DMS153 treated with DMSO at 0.1 percent for 48 hours (cell line): ENCODE results near the gene OTULIN.

Experiments used
- DNase-seq: peaks from one replicate; lab custom pipeline; 2025; ENCODE audit not compliant: unreplicated experiment; lab: John Stamatoyannopoulos, UW

Gene OTULIN

DNA sequence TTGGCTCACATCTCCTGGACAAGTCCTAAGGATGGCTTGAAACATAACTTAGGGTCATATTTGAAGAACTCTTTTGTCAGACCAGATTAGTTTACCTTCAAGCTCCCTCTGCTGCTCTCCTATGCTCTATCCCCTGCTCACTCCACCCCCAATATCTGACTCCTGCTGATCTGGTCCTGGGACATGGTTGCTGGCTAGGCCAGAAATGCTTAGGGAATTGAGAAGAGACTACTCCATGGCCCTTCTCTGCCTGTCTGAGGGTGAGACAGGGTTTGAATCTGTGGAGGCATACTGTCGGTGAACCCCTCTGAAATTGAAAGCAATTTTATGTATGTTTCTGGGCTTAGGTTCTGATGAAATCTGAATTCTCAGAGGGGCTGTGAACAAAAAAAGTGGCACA lies 3.3 kb downstream of the OTULIN start:
- no peak for DNase-seq

DNA sequence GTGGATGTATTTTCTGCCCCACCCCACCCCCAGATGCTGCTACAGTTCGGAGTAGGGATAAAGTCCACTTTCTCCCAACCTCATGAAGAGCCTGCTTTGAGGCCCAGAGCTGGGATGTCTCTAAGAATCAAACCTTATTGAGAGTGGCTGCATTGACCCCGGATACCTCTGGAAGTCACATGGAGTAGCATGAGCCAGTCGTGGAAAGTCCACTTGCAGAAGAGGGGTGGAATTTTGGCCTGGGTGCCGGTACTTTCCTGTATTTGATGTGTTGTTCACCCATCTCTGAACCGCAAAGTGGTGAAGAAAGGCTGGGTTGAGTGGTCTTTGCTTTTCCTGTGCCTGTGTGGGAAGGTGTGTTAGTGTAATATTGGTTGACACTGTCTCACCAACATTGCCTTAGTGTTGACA lies 3.7 kb downstream of the OTULIN start:
- no peak for DNase-seq

DNA sequence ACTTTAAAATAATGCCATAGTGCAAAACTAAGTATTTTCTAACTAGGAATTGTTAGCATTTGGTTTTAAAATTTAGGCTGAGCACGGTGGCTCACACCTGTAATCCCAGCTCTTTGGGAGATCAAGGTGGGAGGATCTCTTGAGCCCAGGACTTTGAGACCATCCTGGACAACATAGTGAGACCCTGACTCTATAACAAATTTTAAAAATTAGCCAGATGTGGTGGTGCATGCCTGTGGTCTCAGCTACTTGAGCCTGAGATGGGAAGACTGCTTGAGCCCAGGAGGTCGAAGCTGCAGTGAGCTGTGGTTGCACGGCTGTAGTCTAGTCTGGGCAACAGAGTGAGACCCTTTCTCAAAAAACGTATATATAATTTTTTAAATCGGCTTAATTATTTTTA lies 4.9 kb downstream of the OTULIN start:
- DNase-seq, result no peak

DNA sequence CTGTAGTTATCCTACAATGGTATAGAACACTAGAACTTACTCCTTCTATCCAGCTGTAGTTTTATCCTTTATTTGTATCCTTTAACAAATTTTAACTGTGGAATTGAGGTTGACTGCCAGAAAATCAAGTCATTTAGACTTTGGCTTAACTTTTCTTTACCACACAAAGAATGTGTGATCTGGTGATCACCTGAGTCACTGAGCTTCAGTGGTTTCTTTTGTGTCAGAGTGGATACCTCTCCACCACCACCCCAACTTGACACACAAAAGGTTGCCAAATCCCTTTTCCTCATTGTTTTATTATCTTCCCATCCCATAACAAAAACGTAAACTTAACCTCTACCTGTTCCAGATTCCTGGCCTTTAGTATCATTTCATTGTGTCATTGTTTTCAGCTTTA lies 5.5 kb downstream of the OTULIN start:
- DNase-seq, result no peak

DNA sequence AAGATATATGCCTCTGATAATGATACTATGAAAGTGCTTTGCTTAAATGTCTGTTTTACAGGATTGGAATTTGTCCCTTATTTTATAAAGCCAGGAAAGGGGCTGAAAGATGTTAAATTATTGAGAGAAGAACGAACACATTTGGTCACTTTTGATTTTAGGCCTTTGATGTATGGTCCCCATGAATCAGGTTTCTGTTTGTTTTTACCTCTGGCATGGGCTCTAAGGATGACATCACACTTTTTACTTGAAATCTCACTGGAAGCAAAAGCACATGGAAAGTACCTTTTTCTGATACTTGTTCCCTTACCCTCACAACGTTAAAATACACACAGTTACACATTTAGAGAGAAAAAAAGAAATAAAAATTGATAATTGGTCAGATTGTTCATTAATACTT lies 6.9 kb downstream of the OTULIN start:
- DNase-seq, result no peak

DNA sequence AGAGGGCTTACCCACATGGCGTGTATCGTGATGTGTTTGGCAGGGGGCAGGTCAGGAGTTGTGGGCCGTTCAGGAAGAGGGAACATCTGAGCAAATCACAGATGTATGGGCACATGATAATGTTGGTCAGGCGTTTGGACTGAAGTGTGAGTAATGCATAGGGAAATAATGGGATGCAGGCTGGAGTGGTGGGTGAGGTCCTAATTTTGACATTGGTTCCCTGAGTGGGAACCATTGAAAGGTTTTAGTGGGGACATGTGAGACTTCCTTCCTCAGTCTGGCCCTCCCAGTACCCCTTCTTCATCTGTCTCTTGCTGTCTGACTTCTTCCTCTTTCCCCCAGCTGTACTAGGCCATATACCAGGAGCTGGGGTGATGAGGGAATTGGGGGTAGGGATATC lies 7.6 kb downstream of the OTULIN start:
- DNase-seq, result no peak

DNA sequence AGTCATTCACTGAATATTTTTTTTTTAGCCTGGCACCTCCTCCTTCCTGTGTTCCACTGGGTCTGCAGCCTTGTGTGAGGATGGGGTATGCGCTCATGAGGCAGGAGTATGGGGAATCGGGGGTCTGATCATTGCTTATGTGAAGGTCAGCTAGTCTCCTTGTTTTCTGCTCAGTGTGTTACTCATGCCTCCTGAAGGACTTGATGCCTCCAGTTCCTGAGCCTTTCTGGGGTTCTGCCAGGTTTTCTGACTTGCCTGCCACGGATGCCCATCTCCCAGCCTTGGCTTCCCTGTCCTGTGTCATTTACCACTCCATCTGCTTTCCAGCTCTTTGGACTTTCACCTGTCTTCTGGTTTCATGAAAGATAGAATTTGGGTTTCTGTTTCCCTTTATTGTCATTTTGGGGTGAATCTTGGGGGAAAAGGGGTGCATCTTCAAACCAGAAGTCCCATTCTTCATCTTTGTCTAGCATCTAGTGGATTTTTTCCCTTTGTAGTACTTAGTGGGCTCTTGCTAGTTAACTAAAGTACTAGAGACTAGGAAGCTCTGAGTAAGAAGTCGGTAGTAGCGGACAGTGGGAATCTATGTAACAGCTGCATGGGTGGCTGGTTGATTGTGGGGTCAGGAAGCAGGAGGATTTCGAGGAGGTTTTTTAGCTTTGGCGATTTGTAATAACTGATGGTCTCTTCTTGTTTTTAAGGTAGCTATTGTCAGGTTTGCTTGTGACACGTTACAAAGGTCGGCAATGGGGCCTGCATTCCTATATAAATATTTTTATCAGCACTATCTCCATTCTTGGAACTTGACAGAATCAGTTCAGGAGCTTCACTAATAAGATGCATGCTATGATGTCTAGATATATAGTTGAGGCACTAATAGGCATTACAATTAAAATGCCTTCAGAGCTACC lies 8.2 kb downstream of the OTULIN start:
- no peak for DNase-seq

DNA sequence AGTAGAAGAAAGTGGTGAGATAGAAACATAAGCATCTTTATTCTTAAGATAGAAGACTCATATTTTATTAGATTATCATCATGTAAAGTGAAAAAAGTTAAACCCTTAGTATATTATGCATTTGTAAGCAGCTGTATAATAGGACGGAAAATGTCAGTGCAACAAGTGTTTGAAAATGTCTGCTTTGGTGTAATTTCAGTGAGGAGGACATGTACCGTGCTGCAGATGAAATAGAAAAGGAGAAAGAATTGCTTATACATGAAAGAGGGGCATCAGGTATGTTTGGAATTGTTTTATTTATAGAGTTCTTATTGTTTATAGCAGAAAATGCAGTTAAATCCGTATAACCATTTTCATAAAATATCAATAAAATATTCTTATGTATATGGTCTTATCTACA lies 8.9 kb downstream of the OTULIN start:
- no peak for DNase-seq

DNA sequence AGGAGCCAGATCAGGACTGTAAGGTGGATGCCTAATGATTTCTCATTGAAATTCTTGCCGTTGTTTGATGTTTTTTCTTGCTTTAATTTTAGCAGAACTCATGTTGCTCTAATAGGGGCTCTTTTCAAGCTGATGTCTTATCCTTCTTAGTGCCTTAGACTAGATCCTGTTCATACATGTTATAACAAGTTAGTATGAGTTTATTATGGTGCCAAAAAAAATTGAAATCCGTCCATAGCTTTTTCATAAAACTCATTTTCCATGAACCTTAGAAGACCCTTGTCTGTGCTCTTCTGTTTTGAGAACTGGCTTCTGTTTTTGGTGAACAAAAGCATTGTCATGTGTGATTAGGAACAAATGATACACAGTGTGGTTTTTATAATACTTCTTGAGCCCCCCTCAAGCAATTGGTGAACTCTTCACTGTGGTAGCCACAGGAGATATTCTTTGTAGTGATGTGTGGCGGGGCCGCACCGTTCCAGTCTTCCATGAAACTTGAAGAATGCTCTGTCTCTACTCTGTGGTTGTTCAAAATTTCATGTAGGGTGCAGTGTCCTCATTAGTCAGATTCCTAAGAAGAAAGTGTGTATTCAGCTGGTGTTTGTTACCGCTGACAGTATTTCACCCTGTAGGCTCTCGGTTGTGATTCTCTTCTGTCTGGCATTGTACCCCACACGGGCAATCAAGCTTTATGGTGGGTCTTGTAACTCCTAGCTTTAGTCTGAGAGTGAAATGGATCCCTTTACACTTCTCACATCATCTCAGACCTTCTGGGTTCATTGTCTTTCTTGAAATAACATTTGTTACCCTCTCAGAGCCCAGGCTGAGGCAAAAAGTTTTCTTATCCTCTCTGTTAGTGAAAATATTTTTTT lies 10.7 kb downstream of the OTULIN start:
- DNase-seq, result no peak

DNA sequence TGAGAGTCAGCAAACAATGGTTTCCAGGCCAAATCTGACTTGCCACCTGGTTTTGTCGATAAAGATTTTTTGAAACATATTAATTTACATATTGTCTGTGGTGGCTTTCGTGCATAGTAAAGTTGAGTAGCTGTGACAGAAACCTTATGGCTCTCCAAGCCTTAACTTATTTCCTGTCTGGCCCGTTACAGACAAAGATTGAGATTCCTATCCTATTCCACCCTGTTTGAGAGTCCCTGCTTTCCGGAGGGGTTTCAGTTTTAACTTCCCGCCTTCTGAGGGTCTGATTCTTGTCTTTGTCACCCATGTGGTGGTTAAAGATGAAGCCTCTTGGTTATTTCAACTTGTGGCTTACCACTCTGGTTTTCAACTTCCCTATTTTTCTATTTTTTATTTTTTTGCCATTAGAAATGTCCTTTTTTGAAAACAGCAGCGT lies 11.4 kb downstream of the OTULIN start:
- no peak for DNase-seq

DNA sequence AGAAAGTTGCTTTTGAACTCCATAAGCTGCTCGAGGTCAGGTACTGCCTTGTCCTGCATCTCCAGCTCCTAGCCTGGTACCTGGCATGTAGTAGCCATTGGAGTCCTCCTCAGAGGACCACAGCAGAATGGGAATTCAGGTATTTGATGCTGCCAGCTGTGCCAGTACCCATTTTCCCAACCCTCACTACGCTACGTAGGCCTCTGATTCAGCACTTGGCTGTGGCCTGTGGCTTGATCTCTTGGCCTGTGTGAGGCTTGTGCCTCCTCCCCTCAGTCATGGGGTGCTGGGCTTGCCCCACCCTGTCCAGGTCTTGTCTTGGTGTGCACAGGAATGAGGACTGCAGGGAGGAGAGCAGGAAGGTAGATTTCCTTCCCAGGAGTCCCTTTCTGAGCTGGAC lies 11.8 kb downstream of the OTULIN start:
- DNase-seq, result no peak

DNA sequence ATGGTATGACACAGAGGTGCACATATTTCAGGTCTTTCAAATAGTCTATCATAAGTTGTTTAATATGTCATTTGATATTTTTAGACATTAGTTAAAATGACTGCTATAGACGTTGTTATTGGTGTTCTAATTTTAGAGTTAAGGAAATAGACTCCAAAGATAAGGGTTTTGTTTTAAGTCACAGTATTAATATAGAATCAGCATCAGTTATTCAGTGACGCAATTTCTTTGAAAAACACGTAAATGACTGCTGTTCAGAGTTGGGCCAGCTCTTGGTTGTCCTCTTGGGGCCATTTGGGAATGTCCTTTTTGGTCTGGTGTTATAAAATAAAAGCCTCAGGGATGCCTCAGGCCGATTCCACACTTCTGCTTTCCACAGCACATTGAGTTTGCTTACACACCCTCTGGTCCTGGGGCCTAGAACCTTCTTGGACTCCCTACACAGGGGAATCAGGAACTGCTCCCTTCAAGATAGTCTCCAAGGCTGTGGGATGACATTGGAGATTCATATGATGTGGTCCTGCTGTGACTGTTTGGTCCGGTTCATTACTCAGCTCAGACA lies 14.3 kb downstream of the OTULIN start:
- no peak for DNase-seq

DNA sequence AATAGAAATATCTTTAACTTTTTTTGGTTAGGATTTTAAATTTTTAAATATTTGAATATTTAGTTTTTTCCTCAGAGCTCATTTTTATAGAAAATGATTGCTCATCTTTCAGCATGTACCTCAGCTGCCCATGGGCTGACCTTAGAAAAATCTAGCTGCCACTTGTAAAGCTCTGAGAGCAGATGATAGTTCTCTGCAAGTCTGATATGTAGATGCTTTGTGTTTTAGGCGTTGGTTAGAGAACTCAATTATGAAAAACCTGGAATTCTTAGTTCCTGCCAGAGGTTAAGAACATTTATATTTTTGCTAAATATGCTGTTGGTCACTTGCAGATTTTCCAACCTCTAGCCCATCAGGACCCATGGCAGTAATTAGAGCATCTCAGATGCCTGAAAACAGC lies 15.1 kb downstream of the OTULIN start:
- DNase-seq, result no peak

DNA sequence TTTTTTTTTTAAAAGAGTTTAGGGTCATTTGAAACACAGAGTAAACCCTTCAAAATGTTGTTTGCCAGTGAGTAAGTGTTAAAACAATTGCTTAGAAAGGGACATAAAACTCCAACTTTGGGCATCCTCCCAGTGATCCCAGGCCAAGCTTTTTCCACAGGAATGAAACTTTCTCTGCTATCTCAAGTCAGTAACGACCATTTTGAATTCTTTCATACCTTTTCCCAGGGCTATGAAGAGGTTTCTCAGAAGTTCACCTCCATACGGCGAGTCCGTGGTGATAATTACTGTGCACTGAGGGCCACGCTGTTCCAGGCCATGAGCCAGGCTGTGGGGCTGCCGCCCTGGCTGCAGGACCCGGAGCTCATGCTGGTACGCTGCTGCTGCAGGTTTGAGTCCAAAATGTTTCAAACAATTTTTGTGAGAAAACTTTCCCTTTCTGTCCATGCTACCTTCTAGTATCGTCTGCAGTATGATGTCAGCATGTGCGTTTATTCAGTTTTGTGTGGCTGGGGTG lies 16.8 kb downstream of the OTULIN start:
- DNase-seq, result no peak

DNA sequence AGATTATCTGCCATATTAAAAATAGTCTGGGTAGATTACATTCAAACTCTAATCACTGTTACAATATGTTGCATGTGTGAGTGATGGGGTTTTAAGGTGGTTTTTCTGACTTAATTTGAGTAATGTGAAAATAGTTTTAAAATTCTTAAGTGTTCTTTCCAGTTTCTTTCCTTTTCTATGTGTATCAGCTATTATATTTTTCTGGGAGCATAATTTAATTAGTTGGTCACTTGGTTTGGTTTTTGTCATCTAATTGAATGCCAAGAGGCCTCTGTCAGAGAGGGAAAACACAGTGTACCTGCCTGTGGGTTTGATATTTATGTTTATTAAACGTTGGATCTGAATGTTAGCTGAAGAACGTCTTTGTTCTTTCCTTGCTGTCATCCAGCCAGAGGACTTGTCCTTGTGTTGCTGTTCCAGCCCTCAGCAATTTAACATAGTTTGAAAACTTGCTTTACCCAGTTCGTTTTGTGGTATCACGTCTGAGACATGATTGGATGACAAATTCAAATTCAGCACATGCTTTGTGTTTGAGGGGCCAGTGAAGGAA lies 19.5 kb downstream of the OTULIN start:
- no peak for DNase-seq

DNA sequence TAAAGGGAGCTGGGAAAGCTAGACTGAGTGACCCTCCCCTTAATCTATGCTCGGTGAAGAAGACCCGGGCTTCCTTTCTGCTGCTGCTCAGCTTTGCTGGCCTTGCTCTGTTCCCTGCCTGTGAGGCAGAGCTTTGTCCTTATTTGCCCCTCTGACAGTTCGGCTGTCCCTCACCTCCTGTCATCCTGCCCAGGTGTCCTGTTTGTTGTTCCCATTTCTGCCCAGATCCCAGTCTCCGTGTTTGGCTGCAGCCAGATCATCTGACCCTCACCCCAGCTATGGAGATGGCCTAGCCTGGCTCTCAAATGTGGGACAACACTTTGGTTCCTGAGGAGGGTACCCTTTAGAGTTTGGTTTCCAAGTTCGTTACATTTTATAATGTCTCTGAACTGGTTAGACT lies 20.2 kb downstream of the OTULIN start:
- no peak for DNase-seq

DNA sequence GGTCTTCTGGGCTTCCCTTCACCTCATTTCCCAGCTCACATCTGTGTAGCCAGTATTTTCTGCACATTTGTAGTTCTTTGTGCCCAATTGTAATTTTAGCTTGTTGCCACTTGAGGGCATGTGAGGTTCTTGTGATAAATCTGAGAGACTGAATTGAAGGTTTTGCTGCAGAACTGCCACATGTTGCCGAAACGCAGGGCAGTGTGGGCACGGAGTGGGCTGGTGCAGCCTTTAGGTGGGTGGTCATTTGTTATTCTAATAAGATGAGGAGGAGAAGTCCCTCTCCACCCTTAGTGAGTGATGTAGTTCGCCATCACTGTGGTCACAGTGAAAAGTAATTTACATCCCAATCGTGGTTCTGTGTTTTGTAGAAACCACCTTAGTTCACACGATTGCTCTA lies 21.2 kb downstream of the OTULIN start:
- peak; percentile 71 for DNase-seq

DNA sequence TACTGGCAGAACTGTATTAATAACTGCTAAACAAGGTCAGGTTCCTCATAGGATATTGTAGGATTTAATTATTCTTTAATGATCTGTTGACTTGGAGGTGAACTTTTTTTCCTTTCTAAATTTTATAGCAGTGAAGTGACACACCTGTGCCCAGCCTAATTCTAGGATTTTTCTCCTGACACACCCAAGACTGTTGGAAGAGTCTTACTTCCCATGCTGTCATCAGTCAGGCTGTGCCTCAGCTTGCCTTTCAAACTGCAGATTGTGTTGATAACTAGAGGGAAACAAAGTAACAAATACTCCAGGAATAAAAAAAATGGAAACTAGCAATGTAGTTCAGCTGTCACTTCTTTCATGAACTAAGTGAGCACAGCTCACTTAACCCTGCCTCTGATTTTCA lies 22.0 kb downstream of the OTULIN start:
- no peak for DNase-seq

DNA sequence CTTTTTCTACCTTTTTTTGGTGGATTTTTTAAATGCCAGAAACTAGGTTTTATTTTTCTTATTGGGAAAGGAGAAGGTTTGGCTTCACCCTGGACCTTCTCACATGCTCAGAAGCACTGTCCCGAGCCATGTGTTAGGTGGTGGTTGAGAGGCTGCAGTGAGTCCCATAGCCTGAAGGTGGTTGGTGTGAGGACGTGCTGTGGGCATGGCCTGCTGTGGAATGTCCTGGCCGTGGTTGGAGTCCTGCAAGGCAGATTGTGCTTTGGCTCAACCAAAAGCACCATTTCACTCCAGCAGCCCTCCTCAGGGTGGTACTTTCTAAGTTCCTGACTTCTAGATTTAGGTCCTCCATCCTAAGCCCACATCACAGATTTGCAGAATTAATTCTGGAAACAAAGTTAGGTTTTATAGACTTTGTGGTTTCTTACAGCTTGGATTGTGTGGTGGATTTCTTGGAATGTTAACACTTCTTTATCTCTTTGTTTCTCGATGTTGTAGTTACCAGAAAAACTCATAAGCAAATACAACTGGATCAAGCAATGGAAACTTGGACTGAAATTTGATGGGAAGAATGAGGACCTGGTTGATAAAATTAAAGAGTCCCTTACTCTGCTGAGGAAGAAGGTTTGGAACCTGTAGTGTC lies 22.6 kb downstream of the OTULIN start:
- no peak for DNase-seq

DNA sequence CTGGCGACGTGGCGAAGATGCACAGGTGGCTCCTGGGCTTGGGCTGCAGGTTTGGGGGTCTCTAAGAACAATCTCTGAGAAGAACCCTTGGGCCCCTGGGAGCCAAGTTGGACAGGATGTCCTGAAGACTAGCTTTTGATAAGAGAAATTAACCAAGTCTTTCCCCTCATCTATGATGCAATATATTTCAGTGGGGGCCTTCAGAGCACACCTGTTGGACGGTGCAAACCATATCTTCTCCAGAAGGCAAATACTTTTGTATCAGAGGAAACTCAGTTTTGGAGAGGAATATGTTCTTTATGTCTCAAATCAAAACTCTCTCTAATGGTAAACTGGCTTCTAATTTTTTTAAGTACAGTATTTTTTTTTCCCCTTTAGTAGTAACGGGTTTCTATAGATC lies 28.6 kb downstream of the OTULIN start:
- no peak for DNase-seq

DNA sequence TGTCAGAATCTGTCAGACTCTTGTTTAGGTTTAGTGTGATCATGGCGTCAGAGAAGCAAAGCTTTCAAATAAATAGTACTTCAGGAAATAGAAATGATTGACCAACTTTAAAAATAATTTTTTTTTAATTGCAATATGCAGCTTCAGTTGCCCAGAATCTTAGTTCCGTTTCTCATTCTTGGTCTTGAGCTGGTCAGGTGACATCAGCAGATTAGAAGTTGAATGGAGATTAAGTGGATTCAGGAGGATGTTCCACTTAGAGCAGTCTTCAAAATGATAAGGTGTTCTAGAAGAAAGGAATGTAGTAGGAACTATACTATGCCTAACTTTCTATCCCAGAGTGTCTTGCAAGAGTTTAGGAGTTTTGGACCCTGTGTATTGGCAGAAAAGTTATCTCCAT lies 30.6 kb downstream of the OTULIN start:
- DNase-seq, result no peak
